HepG2 (cell line): ENCODE results near the gene TBL3. TPM values are rescaled to one million over a fixed set of nuclear protein-coding genes. Genes with fewer than 3 reads are reported as not detected.

Source experiments
- EHMT2 ChIP-seq: fragments of 200-600 bp; sonication (generic); IDR thresholded peaks from 2 replicates; pipeline ENCODE4 v1.7.0; 2017; ENCODE audit warnings: antibody characterized with exemption, low read depth, low read length, borderline replicate concordance
- FOSL2 ChIP-seq: sonication (generic); formaldehyde crosslinking; IDR thresholded peaks from 2 replicates; pipeline ENCODE4 v1.4.0; 2020; ENCODE audit warnings: missing genetic modification reagents
- HDAC1 ChIP-seq: sonication (generic); formaldehyde crosslinking; IDR thresholded peaks from 2 replicates; pipeline ENCODE4 v1.5.1; 2020; ENCODE audit warnings: mild to moderate bottlenecking, missing genetic modification reagents
- KDM5B ChIP-seq: sonication (generic); formaldehyde crosslinking; IDR thresholded peaks from 2 replicates; pipeline ENCODE4 v1.4.0; 2020; ENCODE audit warnings: missing genetic modification reagents, mild to moderate bottlenecking, borderline replicate concordance
- MAFG ChIP-seq: sonication (generic); formaldehyde crosslinking; IDR thresholded peaks from 2 replicates; pipeline ENCODE4 v1.5.1; 2020; ENCODE audit warnings: mild to moderate bottlenecking, missing genetic modification reagents
- MYC ChIP-seq: sonication (generic); formaldehyde crosslinking; IDR thresholded peaks from 2 replicates; pipeline ENCODE4 v1.9.0; 2021; ENCODE audit warnings: missing genetic modification reagents, borderline replicate concordance
- NR2F1 ChIP-seq, 2 experiments: fragments of 450-650 bp in 1 of 2; formaldehyde crosslinking in 1 of 2; IDR thresholded peaks; 2 replicates each; pipeline versions ENCODE4 v1.5.0 to v1.6.1; 2016 to 2020; ENCODE audit warnings: mild to moderate bottlenecking in 1 of 2, missing compliant biosample characterization in 1 of 2, missing genetic modification reagents in 1 of 2, moderate library complexity in 1 of 2
- NR2F6 ChIP-seq, 2 experiments: IDR thresholded peaks; 2 replicates each; pipeline ENCODE4 v1.6.1; 2016; ENCODE audit warnings: antibody characterized with exemption in 1 of 2, mild to moderate bottlenecking in 1 of 2
- PAXIP1 ChIP-seq: sonication (generic); formaldehyde crosslinking; conservative IDR thresholded peaks from 2 replicates; pipeline ENCODE4 v1.4.0; 2020; ENCODE audit warnings: mild to moderate bottlenecking, missing genetic modification reagents, moderate library complexity
- PHF8 ChIP-seq: sonication (generic); formaldehyde crosslinking; IDR thresholded peaks from 2 replicates; pipeline ENCODE4 v1.5.0; 2020; ENCODE audit warnings: missing genetic modification reagents
- RXRA ChIP-seq: sonication (generic); formaldehyde crosslinking; IDR thresholded peaks from 2 replicates; pipeline ENCODE4 v1.5.1; 2020; ENCODE audit warnings: missing genetic modification reagents
- THAP11 ChIP-seq: IDR thresholded peaks from 2 replicates; pipeline ENCODE4 v1.6.1; 2016; ENCODE audit warnings: missing biosample characterization, missing genetic modification reagents
- ZBTB14 ChIP-seq: sonication (generic); formaldehyde crosslinking; IDR thresholded peaks from 2 replicates; pipeline ENCODE4 v1.4.0; 2020; ENCODE audit warnings: missing genetic modification reagents
- ZFP91 ChIP-seq: sonication (generic); formaldehyde crosslinking; IDR thresholded peaks from 2 replicates; pipeline ENCODE4 v1.9.0; 2022; ENCODE audit warnings: missing genetic modification reagents, mild to moderate bottlenecking, borderline replicate concordance
- ZIK1 ChIP-seq: sonication (generic); formaldehyde crosslinking; IDR thresholded peaks from 2 replicates; pipeline ENCODE4 v1.5.0; 2020; ENCODE audit warnings: mild to moderate bottlenecking, low read depth, missing genetic modification reagents, borderline replicate concordance
- ZNF331 ChIP-seq: sonication (generic); formaldehyde crosslinking; IDR thresholded peaks from 2 replicates; pipeline ENCODE4 v1.4.0; 2020; ENCODE audit warnings: missing genetic modification reagents
- ZNF333 ChIP-seq: sonication (generic); formaldehyde crosslinking; IDR thresholded peaks from 2 replicates; pipeline ENCODE4 v1.4.0; 2020; ENCODE audit warnings: mild to moderate bottlenecking, missing genetic modification reagents, borderline replicate concordance
- ZNF558 ChIP-seq: sonication (generic); formaldehyde crosslinking; IDR thresholded peaks from 2 replicates; pipeline ENCODE4 v1.9.0; 2022; ENCODE audit warnings: mild to moderate bottlenecking, missing genetic modification reagents, borderline replicate concordance
- ZNF572 ChIP-seq: sonication (generic); formaldehyde crosslinking; IDR thresholded peaks from 2 replicates; pipeline ENCODE4 v1.5.1; 2020; ENCODE audit warnings: mild to moderate bottlenecking, missing genetic modification reagents
- ZNF792 ChIP-seq: IDR thresholded peaks from 2 replicates; pipeline ENCODE4 v1.6.1; 2016
- ZNF891 ChIP-seq: sonication (generic); formaldehyde crosslinking; IDR thresholded peaks from 2 replicates; pipeline ENCODE4 v1.5.0; 2020; ENCODE audit warnings: mild to moderate bottlenecking, missing genetic modification reagents
- polyA plus RNA-seq, 8 experiments: library from polyadenylated mRNA; depleted of rRNA in 3 of 8; stranded (reverse) in 7 of 8; unstranded in 1 of 8; fragments of >200 nt; fragmentation: Illumina TruSeq in 4 of 8; extraction: Trizol in 4 of 8; gene quantifications; 2 replicates each; pipeline versions ENCODE4 v1.2.1 to v1.2.3, GENCODE V29; 2011 to 2016; ENCODE audit warnings: low read depth in 4 of 8, missing spikeins in 1 of 8, mixed read lengths in 1 of 8; ENCODE audit not compliant: insufficient read depth in 1 of 8
- total RNA-seq, 5 experiments: library from RNA; depleted of rRNA; stranded (reverse); fragments of >200 nt; fragmentation: Illumina TruSeq; extraction: Trizol; gene quantifications; 2 replicates each; pipeline ENCODE4 v1.2.3, GENCODE V29; 2016; ENCODE audit warnings: low read depth in 1 of 5

The TBL3 gene
- total and polyA plus RNA-seq, 2 of the 13 experiments (the other 11 are each of a cell fraction or from before 2014, with no cell fraction given), result 16.8 to 38.0 TPM

DNA sequence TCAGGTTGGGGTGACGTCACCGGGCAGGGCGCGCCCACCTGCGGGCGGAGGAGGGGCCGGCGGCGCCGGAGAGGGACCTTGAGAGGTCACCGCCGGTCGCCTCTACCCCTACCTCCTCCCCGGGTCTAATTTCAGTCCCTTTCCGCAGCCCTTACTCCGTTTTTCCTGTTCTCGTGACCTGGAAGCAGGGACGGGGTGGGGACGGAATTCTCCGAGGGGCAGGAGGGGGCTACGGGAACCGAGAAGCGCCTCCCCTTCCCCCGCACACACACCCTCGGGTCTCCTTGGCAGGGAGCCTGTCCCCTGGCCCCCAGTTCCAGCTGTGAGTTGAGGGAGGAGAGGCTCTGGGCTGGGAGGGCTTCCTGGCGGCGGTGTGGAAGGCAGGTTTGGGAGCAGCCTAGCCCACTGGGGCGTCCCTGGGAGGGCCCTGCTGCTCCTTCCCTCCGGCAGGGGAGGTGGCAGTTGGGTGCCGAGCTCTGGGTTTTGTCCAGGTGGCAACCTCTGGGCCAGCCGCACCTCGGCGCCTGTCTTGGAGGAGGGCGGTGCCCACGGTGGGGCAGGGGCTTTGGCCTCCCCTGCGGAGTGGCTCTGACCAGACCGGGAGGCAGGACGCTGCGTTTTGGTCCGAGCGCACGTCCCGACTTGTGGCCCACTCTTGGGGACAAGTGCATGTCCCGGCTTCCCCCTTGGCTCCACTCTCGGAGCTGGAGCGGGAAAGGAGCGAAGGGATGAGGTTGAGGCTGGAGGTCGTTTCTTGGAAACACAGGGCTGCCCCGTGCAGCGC lies 18.7 kb downstream of the TBL3 start (continued):
- TF ChIP-seq MAFG, result no peak
- TF ChIP-seq ZNF572 (CRISPR knock-in tag), result 0 out of 2 replicates have a peak, but pooled peaks have one; percentile 63
- peak; percentile 44; the same call in 1 of the 2 replicates for TF ChIP-seq HDAC1
- 0 out of 2 replicates have a peak, but pooled peaks have one; percentile 12 for TF ChIP-seq ZBTB14 (CRISPR knock-in tag)
- no peak for TF ChIP-seq ZNF558 (CRISPR knock-in tag)
- 0 out of 2 replicates have a peak, but pooled peaks have one; percentile 13 for TF ChIP-seq THAP11 (CRISPR knock-in tag)
- TF ChIP-seq ZNF792 (CRISPR knock-in tag), result peak; percentile 49; the same call in 1 of the 2 replicates
- no peak for TF ChIP-seq ZNF331 (CRISPR knock-in tag)
- TF ChIP-seq NR2F6 (IDR thresholded peaks at IDR 0.05), result no peak
- TF ChIP-seq NR2F6 (CRISPR knock-in tag; IDR thresholded peaks at IDR 0.05), result 0 out of 2 replicates have a peak, but pooled peaks have one; percentile 38
- TF ChIP-seq EHMT2, result no peak
- 0 out of 4 replicates have a peak, but pooled peaks of 1 of the 2 experiments have one; percentile 24 for TF ChIP-seq NR2F1 (CRISPR knock-in tag; IDR thresholded peaks at IDR 0.05)
- TF ChIP-seq ZFP91 (CRISPR knock-in tag), result peak; percentile 42; the same call in 1 of the 2 replicates
- TF ChIP-seq FOSL2 (CRISPR knock-in tag), result peak; percentile 34; the same call in 1 of the 2 replicates
- TF ChIP-seq PAXIP1 (CRISPR knock-in tag), result no peak
- TF ChIP-seq ZNF891, result peak; percentile 63; the same call in 1 of the 2 replicates
- TF ChIP-seq MYC (CRISPR knock-in tag), result peak; percentile 24; the same call in 1 of the 2 replicates
- TF ChIP-seq KDM5B, result peak; percentile 75; the same call in 1 of the 2 replicates
- TF ChIP-seq PHF8, result peak; percentile 36; the same call in 1 of the 2 replicates
- TF ChIP-seq ZIK1 (CRISPR knock-in tag), result 0 out of 2 replicates have a peak, but pooled peaks have one; percentile 32
- TF ChIP-seq ZNF333, result no peak
- TF ChIP-seq RXRA, result peak; percentile 41; the same call in 1 of the 2 replicates
